Common myeloid progenitor, CD34-positive (primary cell): Measurements from ENCODE around the gene PDE7B.

Experiments
- CTCF ChIA-PET: fragments of 350-600 bp; sonication (Branson Sonifier 250); formaldehyde crosslinking; loops from one replicate; lab custom pipeline; 2021; ENCODE audit warnings: antibody characterized with exemption; lab: Charles Lee
- POLR2A ChIA-PET: fragments of 350-600 bp; sonication (Branson Sonifier 250); formaldehyde crosslinking; loops from one replicate; lab custom pipeline; 2021; ENCODE audit warnings: antibody characterized with exemption; lab: Charles Lee
- DNase-seq, 3 donors: peaks; one replicate each; pipeline versions ENCODE4 v3.0.0 to v3.0.0-alpha.2; 2013
- H3K27ac ChIP-seq, 2 experiments: 1 replicate in 1 of 2; 2 replicates in 1 of 2; pipeline ENCODE4 v1.7.0; 2013; ENCODE audit warnings: inconsistent platforms in 2 of 2, low read length in 2 of 2, mild to moderate bottlenecking in 2 of 2, low read depth in 1 of 2, moderate library complexity in 1 of 2; ENCODE audit not compliant: severe bottlenecking in 2 of 2, insufficient read depth in 1 of 2, poor library complexity in 1 of 2
- H3K27me3 ChIP-seq, 5 experiments: replicated peaks in 2 of 5; 1 replicate in 3 of 5; 2 replicates in 2 of 5; pipeline versions ENCODE4 v1.6.1 to v1.7.0; 2013; ENCODE audit warnings: low read length in 4 of 5, mild to moderate bottlenecking in 2 of 5, moderate library complexity in 2 of 5, inconsistent platforms in 1 of 5; ENCODE audit not compliant: insufficient read depth in 5 of 5, control insufficient read depth in 4 of 5
- H3K36me3 ChIP-seq, 4 experiments: 1 replicate in 2 of 4; 2 replicates in 2 of 4; pipeline versions ENCODE4 v1.6.1 to v1.7.0; 2013; ENCODE audit warnings: low read length in 3 of 4, control low read depth in 1 of 4, mild to moderate bottlenecking in 1 of 4; ENCODE audit not compliant: control insufficient read depth in 4 of 4, insufficient read depth in 4 of 4
- H3K4me1 ChIP-seq, 4 experiments: 1 replicate in 3 of 4; 2 replicates in 1 of 4; pipeline versions ENCODE4 v1.6.1 to v1.7.1; 2013; ENCODE audit warnings: low read length in 3 of 4, mild to moderate bottlenecking in 3 of 4, control low read depth in 1 of 4, inconsistent platforms in 1 of 4, moderate library complexity in 1 of 4; ENCODE audit not compliant: control insufficient read depth in 4 of 4, insufficient read depth in 4 of 4; ENCODE audit errors: control extremely low read depth in 1 of 4
- H3K4me3 ChIP-seq, 7 experiments: 1 replicate in 4 of 7; 2 replicates in 3 of 7; pipeline versions ENCODE4 v1.5.1 to v1.7.0; 2013; ENCODE audit warnings: mild to moderate bottlenecking in 7 of 7, low read length in 6 of 7, moderate library complexity in 6 of 7, inconsistent platforms in 2 of 7, low read depth in 2 of 7, control low read depth in 1 of 7; ENCODE audit not compliant: insufficient read depth in 4 of 7, control insufficient read depth in 1 of 7; ENCODE audit errors: extremely low read depth in 1 of 7
- H3K9me3 ChIP-seq, 5 experiments: 1 replicate in 4 of 5; 2 replicates in 1 of 5; pipeline versions ENCODE4 v1.6.1 to v1.7.1; 2013; ENCODE audit warnings: low read length in 4 of 5, mild to moderate bottlenecking in 2 of 5, inconsistent platforms in 1 of 5, low read depth in 1 of 5, moderate library complexity in 1 of 5; ENCODE audit not compliant: control insufficient read depth in 4 of 5, insufficient read depth in 2 of 5; ENCODE audit errors: control extremely low read depth in 1 of 5
- WGBS: methylation state at CpG from one replicate; pipeline ENCODE4 v1.1.5; 2013; ENCODE audit not compliant: insufficient coverage; 5-methylcytosine and 5-hydroxymethylcytosine counted together

Gene PDE7B

GRCh38 chr6:135842618-135843392 lies 8.7 kb upstream of the PDE7B start:
- ChIA-PET POLR2A (no interaction called here), CTCF (no interaction called here)
- H3K4me1 ChIP-seq = no peaks in the 10 kb centered on the region
- peaks cover 0 to 3% (median 0%) of the 10 kb centered on the region in 5 experiments for H3K27me3 ChIP-seq
- 92% methylated on average over 4 of the region's 6 CpGs for WGBS
- no peak for DNase-seq
- H3K27ac ChIP-seq = no peak overlapping the region
- H3K9me3 ChIP-seq = no peaks in the 10 kb centered on the region
- no peak overlapping the region for H3K4me3 ChIP-seq
- H3K36me3 ChIP-seq = no peaks in the 10 kb centered on the region

GRCh38 chr6:135850882-135851281 lies 619 bp upstream of the PDE7B start:
- Histone ChIP-seq H3K36me3 (no peaks in the 10 kb centered on the region), H3K27me3 (no peaks in the 10 kb centered on the region), H3K9me3 (no peaks in the 10 kb centered on the region), H3K27ac (peak overlapping the region in 1 of 2 experiments; percentile 95), H3K4me3 (peak overlapping the region in 4 of 7 experiments; percentile 58 to 85 (median 67)), H3K4me1 (peaks cover 14 to 32% (median 23%) of the 10 kb centered on the region in 4 experiments)
- DNase-seq = peak in 1 of 3 donors; percentile 3
- CTCF ChIA-PET = no interaction called here
- 25% methylated on average over 2 of the region's 3 CpGs for WGBS
- POLR2A ChIA-PET = interaction anchor here (0.6 to 1.1 kb wide), 2 partner anchors 14 to 27 kb away, joined by 3 to 4 read pairs; no protein-coding TSS in a partner anchor

- Histone ChIP-seq H3K4me3 (peak overlapping the region in 3 of 7 experiments; percentile 65 to 85 (median 72)), H3K4me1 (peaks cover 14 to 32% (median 23%) of the 10 kb centered on the region in 4 experiments), H3K9me3 (no peaks in the 10 kb centered on the region), H3K36me3 (no peaks in the 10 kb centered on the region), H3K27ac (no peak overlapping the region), H3K27me3 (no peaks in the 10 kb centered on the region)
- DNase-seq = no peak
- ChIA-PET CTCF (interaction anchor here (0.7 kb wide), 1 partner anchor 310 kb away, joined by 3 read pairs; no protein-coding TSS in a partner anchor), POLR2A (interaction anchor here (0.6 kb wide), 1 partner anchor 1728 kb away, joined by 5 read pairs; no protein-coding TSS in a partner anchor)
- WGBS = no CpG with 5 or more reads among the region's 1 CpG
Measured at GRCh38 chr6:135852746-135853145, 1.2 kb downstream of the PDE7B start.

- H3K4me1 ChIP-seq = peaks cover 14 to 32% (median 23%) of the 10 kb centered on the region in 4 experiments
- POLR2A ChIA-PET = interaction anchor here (0.6 kb wide), 1 partner anchor 1729 kb away, joined by 5 read pairs; no protein-coding TSS in a partner anchor
- no peaks in the 10 kb centered on the region for H3K9me3 ChIP-seq
- CTCF ChIA-PET = interaction anchor here (1.2 kb wide), 1 partner anchor 9 kb away, joined by 3 read pairs; no protein-coding TSS in a partner anchor
- peak overlapping the region in 1 of 7 experiments; percentile 37 for H3K4me3 ChIP-seq
- H3K27me3 ChIP-seq = no peaks in the 10 kb centered on the region
- H3K27ac ChIP-seq = no peak overlapping the region
- H3K36me3 ChIP-seq = no peaks in the 10 kb centered on the region
- WGBS = 72% methylated on average over 5 of the region's 5 CpGs
- no peak for DNase-seq
Measured at GRCh38 chr6:135853227-135853626, 1.7 kb downstream of the PDE7B start.

- no peak for DNase-seq
- no peak overlapping the region for H3K4me3 ChIP-seq
- H3K9me3 ChIP-seq = no peaks in the 10 kb centered on the region
- H3K4me1 ChIP-seq = peaks cover 14 to 32% (median 23%) of the 10 kb centered on the region in 4 experiments
- H3K27ac ChIP-seq = no peak overlapping the region
- CTCF ChIA-PET = interaction anchor here (1.2 kb wide), 1 partner anchor 10 kb away, joined by 3 read pairs; no protein-coding TSS in a partner anchor
- POLR2A ChIA-PET = interaction anchor here (0.6 kb wide), 1 partner anchor 52 kb away, joined by 4 read pairs; no protein-coding TSS in a partner anchor
- H3K36me3 ChIP-seq = no peaks in the 10 kb centered on the region
- 86% methylated on average over 1 of the region's 1 CpG for WGBS
- H3K27me3 ChIP-seq = no peaks in the 10 kb centered on the region
Measured at GRCh38 chr6:135853986-135854385, 2.5 kb downstream of the PDE7B start.

GRCh38 chr6:135854799-135855198 lies 3.3 kb downstream of the PDE7B start:
- no CpG with 5 or more reads among the region's 2 CpGs for WGBS
- Histone ChIP-seq H3K27me3 (no peaks in the 10 kb centered on the region), H3K27ac (no peak overlapping the region), H3K4me3 (no peak overlapping the region), H3K9me3 (no peaks in the 10 kb centered on the region), H3K36me3 (no peaks in the 10 kb centered on the region), H3K4me1 (peaks cover 14 to 32% (median 23%) of the 10 kb centered on the region in 4 experiments)
- ChIA-PET POLR2A (no interaction called here), CTCF (interaction anchor here (1.2 kb wide), 1 partner anchor 10 kb away, joined by 3 read pairs; no protein-coding TSS in a partner anchor)
- DNase-seq = no peak

- ChIA-PET POLR2A (no interaction called here), CTCF (no interaction called here)
- no peaks in the 10 kb centered on the region for H3K36me3 ChIP-seq
- H3K4me3 ChIP-seq = no peak overlapping the region
- no peak overlapping the region for H3K27ac ChIP-seq
- peaks cover 0 to 6% (median 2%) of the 10 kb centered on the region in 4 experiments for H3K4me1 ChIP-seq
- no peaks in the 10 kb centered on the region for H3K27me3 ChIP-seq
- no peaks in the 10 kb centered on the region for H3K9me3 ChIP-seq
- DNase-seq = no peak
Measured at GRCh38 chr6:135858931-135859330, 7.4 kb downstream of the PDE7B start.
